HG03175 (cell line): ENCODE measurements around the gene MARCHF11.

Source experiments
- ATAC-seq: cut with Tn5 transposase; IDR thresholded peaks from one replicate; pipeline ENCODE4 v1.9.1; 2021; ENCODE audit warnings: mild to moderate bottlenecking, moderate library complexity; ENCODE audit not compliant: unreplicated experiment

Gene MARCHF11

DNA sequence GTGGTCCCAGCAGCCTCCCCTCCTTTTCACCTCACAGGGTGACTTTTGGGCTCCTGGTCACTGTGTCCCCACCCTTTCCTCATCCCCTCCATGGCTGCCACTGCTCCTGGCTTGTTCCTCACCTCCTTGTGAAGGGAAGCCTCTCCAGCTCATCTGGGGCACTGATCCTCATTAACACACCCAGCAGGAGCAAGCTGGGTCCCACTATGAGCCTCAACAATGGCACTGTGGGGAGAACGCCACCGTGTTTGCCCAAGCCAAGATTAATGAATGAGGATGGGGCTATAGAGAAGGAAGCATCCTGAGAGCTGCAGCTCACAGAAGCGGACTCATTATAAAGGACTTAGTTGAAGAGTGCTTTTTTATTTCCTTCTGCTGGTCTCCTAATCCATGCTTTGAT, 118.4 kb downstream of the MARCHF11 start:
- no peak for ATAC-seq

DNA sequence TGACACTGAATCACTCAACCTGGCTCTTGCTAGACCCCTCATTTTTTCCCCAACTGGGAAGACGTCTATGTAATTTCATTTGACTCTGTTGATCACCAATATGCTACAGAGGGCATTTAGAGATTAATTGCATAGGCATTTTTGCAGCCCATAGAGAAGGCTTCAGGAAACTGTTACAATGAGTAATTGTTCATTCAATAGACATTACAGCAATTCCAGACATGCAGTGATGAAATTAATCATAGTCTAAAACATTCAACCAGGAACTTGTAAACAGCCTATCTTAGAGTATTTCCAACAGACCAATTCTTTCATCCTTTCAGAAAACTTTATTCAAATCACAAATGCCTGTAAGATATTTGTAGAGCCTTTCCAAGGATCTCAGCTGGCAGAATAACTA, 122.3 kb downstream of the MARCHF11 start:
- ATAC-seq, result no peak

DNA sequence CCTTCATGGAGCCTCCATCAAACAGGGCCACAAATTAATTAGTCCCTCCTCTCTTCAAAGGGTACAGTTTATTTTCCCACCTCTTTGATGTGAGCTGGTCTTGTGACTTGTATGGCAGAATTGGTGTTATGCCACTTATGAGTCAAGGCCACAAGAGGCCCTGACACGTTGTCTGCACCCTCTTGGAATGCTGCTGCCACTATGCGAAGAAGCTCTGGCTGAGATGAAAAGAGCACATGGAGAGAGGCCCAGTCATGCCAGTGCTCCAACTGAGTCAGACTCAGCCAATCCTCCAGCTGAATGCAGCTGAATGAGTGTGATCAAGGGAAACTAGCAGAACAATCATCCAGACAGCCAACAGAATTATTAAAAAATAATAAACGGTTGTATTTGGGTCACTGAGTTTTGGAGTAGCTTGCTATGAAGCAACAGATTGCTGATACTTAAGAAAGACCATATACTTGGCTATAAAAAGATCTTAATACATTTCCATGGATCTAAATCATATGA, 128.3 kb downstream of the MARCHF11 start:
- ATAC-seq, result no peak

DNA sequence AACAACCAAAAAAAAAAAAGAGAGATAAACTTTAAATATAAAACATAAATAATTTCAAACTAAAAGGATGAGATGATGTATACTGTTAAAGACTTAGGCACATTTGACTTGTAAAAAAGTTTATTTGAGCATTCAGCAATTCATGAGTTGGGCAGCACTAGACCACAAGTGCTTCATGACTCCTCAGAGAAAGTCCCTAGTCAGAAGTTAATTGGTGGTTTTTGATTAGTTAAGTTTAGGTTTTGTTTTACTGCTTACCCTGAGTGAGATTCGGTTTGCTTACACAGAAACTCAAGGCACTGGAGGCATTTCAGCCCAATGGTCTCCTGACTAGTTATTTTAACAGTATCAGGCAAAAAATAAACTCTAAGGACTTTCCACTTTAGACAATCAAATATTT, 129.2 kb downstream of the MARCHF11 start:
- ATAC-seq, result no peak

DNA sequence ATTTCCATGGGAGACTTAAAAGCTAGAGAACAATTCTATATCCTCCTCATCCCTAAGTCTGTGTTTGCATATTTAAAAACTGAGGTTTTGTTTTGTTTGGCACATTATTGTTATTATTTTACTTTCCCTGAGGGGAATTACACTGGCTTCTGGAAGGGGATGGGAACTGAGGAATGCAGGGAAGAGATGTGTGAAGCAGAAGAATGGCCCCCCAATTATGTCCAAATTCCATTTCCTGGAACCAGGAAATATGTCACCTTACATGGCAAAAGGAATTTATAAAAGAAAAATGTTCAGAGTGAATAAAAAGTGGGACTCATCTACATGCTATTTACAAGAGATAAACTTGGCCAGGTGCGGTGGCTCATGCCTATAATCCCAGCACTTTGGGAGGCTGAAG, 129.8 kb downstream of the MARCHF11 start:
- no peak for ATAC-seq

DNA sequence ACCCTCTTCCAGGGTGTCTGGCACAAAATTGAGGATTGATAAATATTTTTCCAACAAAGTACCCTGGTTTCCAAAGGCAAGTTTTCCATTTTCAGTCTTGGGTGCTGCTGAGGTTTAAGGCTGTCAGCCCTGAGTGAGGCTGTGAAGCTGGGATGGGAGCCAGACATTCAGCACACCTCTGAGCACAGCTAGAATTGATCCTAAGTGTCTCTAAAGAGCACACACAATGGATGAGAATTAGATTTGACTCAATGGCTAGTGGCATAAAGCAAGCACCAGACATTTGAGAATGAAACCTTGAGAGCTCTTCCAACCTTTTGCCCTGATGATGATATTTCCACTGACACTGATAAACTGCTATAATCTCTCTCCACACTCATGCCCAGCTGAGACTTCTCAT, 131.5 kb downstream of the MARCHF11 start:
- no peak for ATAC-seq

DNA sequence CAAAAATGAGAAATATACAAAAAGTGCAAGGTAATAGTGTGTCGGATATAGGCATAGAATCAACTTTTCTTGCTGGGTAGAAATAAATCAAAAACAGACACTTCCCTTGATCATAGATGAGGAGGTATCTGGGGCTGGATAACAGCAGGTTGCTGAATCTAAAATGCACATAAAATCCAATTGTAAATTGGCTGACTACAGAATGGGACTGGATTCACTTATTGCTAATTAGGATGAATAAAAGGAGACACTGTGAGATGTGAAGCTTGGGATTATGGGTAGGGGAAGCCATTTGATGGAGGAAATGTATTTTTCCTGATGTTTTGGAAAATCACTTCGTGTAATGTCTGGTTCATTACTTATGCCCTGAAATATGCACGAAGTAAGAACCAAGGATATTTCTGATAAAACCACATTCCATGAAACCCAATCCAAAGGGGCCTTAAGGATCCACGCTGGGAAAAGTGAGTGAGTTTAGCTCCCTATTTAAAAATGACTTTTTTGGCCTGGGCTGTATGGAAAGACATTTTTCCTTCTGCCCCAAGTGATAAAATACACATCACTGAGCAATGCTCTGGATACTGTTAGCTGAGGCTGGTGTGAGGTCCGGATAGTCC, 136.1 kb downstream of the MARCHF11 start:
- ATAC-seq, result no peak

DNA sequence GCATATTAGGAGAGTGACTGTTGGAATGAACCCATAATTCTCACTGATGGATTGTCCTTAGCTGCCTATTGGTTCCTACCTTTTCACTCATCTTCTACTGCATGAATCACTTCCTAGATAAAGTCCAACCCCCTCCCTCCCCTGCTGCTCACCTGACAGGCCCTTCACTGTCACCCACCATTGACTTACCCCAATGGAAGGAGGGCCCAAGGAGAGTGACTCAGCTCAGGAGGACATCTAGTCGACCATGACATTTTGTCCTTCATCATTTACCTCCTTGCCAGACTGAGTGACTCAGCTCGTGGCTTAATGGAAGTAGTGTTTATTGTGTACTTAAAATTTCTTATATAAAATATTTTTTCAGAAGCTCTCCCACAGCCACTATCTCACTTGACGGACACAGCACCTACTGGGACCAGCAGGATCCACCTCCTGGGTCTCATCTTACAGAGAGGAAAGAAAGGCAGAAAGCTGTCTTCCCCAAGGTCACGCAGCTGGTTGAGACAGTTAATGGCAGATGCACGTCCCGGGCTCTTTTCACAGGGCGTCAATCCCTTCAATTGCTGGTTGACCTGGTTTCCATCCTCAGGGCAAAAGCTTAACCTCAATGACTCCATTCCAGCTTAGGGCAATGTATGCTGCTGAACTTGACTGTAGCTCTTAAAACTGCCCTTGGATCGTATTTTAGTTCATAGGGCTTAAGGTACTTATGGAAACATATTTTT, 142.3 kb downstream of the MARCHF11 start:
- ATAC-seq, result no peak

DNA sequence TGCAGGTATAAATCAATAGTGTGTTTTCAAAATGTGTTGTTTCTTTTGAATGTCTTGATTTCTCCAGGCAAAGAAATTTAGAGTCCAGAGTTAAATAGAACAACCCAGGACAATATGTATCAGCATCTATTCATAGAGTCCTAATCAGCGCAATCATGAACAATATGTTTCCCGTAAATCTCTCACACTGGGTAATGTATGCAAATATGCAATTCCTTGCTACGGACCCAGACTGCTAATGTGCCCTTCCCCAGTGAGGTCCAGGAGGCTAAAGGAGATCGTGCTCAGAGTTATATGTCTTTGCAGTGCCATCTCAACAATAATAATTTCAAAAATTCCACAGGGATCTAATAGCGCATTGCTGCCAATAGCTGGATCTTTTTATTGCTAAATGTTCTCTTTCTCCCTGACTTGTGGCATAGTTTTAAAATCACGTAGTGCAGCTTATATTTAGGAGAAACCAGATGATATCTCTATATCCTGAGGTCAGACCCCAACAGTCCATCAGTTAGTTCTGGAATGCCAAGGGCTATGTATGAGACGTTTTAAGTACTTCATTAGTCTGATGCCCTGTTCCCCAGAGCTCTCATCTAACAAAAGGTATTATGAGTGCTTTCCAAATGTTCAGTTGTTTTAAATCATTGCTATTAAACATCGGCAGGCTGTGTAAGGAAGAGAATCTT, 145.1 kb downstream of the MARCHF11 start:
- ATAC-seq, result no peak

DNA sequence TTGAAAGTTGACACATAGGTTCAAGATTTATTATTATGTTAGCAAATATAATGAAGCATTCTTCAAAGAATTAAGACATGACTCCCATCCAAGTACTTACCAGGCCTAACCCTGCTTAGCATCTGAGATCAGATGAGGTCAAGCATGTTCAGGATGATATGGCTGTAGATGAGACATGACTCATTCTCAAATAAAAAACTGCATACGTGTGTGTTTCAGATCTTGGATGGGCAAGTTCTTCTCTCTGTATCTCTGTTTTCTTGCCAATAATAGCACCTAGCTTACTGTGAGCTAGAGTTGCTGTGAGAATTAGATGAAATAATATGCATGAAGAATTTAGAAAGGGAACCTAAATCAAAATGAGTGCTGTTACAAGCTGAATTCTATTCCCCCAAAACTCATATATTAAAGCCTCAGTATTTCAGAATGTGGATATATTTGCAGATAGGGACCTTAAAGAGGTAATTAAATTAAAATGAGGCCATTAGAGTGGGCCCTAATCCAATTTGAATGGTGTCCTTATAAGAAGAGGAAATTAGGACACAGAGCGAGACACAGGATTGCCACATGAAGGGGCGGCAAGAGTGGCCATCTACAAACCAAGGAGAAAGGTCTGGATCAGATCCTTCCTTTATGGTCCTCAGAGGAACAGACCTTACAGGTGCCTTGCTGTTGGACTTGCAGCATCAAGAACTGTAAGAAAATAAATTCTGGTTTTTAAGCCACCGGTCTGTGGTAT, 146.2 kb downstream of the MARCHF11 start:
- no peak for ATAC-seq

DNA sequence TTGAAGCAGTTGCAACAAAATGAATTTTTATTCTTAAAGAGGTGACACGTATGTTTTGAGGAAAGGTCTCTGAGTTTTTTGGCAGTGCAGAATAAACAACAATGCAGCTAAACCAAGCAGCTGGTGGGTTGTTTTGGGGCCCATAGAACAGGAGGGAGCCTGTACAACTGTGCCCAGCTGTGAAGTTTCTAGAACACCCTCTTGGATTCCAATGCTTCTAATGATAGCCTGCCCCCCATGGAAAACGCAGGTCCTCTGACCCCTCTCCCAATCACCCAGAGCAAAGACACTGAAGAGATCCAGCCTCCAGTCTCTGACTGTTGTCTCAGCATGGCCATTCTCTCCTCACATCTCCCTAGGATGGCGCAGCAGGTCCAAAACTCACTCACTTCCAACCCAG, 150.9 kb downstream of the MARCHF11 start:
- no peak for ATAC-seq

DNA sequence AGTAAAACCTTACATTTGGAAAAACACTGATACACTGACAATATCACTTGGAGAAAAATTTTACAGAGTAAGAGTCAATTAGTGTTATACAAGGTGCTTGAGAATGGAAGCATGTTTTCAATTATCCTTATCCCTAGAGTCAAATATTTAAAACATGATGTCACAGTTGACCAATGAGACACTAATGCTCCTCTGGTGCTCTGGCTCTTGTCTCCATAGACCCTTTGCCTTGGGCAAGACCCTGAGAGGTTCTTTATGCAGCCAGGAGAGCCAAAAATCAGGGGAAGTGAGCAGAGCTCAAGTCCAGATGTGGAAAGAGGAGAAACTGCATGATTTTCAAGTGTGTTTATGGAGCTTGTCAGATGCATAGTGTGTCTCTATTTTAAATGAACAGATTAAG, 153.9 kb downstream of the MARCHF11 start:
- ATAC-seq, result no peak

DNA sequence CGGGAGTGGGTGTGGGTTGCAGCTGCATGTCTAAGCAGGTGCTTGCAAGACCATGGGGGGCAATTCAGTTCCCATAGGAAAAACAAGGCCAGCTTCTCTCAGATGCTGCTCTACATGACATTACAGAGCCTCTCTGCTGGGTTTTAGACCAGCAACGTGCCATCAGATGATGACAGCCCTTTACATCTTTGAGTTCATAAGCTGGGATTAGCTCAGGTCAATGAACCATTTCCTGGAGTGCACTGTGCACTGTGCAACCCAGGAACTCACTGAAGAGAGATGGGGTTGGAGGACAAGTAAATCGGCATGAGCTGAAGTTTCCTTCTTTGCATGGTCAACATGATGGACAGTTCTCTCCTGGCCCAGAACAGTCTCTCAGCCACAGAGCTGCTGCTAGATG, 160.6 kb downstream of the MARCHF11 start:
- no peak for ATAC-seq

DNA sequence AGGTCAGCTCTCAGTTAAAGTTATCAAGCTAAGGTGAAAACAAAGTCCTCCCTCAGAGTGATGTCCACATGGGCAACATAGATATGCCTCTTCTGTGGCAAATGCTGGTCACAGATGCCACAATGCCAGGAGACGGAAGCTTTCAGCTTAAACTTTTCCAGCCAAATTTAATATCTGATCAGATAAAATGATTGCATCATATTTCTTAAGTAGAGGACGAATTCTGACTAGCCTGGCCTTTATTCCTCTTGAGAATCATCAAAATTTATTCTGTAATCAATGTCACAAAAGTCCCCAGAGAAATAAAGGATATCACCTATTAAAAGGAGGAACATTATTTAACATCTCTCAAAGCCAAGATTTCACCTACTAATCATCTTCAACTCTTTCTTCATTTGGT, 161.9 kb downstream of the MARCHF11 start:
- ATAC-seq, result no peak
